ENCODE results near the gene SLC4A4. TPM values are rescaled to one million over a fixed set of nuclear protein-coding genes. Genes with fewer than 3 reads are reported as not detected.

Gene SLC4A4
- total and polyA plus RNA-seq, 8 donors: 17.0 to 55.9 (median 46.0) TPM

- TF ChIP-seq CTCF (IDR thresholded peaks at IDR 0.05): no peak
- DNase-seq: no peak
- intact Hi-C loops (cut with DNase I): no loop called here
Observed at GRCh38 chr4:71599578-71599977, 260.8 kb downstream of the SLC4A4 start.

GRCh38 chr4:71602289-71602900, 263.6 kb downstream of the SLC4A4 start:
- intact Hi-C loops (cut with DNase I): no loop called here

More at GRCh38 chr4:71599578-71599977, 260.8 kb downstream of the SLC4A4 start:
- Histone ChIP-seq H3K4me1 (no peaks in the 10 kb centered on the region), H3K27ac (no peak overlapping the region), H3K4me3 (no peak overlapping the region), H3K9me3 (no peaks in the 10 kb centered on the region), H3K27me3 (no peaks in the 10 kb centered on the region), H3K36me3 (no peaks in the 10 kb centered on the region)
- no peak for ATAC-seq

GRCh38 chr4:71604785-71605184, 266.0 kb downstream of the SLC4A4 start:
- H3K4me3 ChIP-seq: no peak overlapping the region
- ATAC-seq: no peak
- H3K27me3 ChIP-seq: no peaks in the 10 kb centered on the region
- no peak overlapping the region for H3K27ac ChIP-seq
- TF ChIP-seq CTCF (IDR thresholded peaks at IDR 0.05): no peak
- no peak for DNase-seq
- intact Hi-C loops (cut with DNase I): no loop called here
- H3K4me1 ChIP-seq: no peaks in the 10 kb centered on the region
- H3K9me3 ChIP-seq: no peaks in the 10 kb centered on the region
- no peaks in the 10 kb centered on the region for H3K36me3 ChIP-seq

More at GRCh38 chr4:71602289-71602900, 263.6 kb downstream of the SLC4A4 start:
- no peak overlapping the region for H3K27ac ChIP-seq
- no peaks in the 10 kb centered on the region for H3K27me3 ChIP-seq
- DNase-seq (no peak), ATAC-seq (no peak)
- no peaks in the 10 kb centered on the region for H3K9me3 ChIP-seq
- no peaks in the 10 kb centered on the region for H3K36me3 ChIP-seq
- TF ChIP-seq CTCF (IDR thresholded peaks at IDR 0.05): no peak
- no peak overlapping the region for H3K4me3 ChIP-seq
- H3K4me1 ChIP-seq: no peaks in the 10 kb centered on the region

GRCh38 chr4:71607109-71607508, 268.3 kb downstream of the SLC4A4 start:
- no peaks in the 10 kb centered on the region for H3K9me3 ChIP-seq
- no peaks in the 10 kb centered on the region for H3K4me1 ChIP-seq
- no peak for ATAC-seq
- no peak for TF ChIP-seq CTCF (IDR thresholded peaks at IDR 0.05)
- no peaks in the 10 kb centered on the region for H3K36me3 ChIP-seq
- no peaks in the 10 kb centered on the region for H3K27me3 ChIP-seq
- no peak overlapping the region for H3K4me3 ChIP-seq
- DNase-seq: no peak
- intact Hi-C loops (cut with DNase I): no loop called here
- peak overlapping the region; percentile 53 to 61 for H3K27ac ChIP-seq

GRCh38 chr4:71607780-71608677, 269.2 kb downstream of the SLC4A4 start:
- peak; percentile 90 for ATAC-seq
- no peak for DNase-seq
- H3K4me3 ChIP-seq: no peak overlapping the region
- no peaks in the 10 kb centered on the region for H3K4me1 ChIP-seq
- intact Hi-C loops (cut with DNase I): no loop called here
- no peaks in the 10 kb centered on the region for H3K27me3 ChIP-seq
- no peaks in the 10 kb centered on the region for H3K36me3 ChIP-seq
- no peak for TF ChIP-seq CTCF (IDR thresholded peaks at IDR 0.05)
- peak overlapping the region; percentile 56 to 61 for H3K27ac ChIP-seq
- H3K9me3 ChIP-seq: no peaks in the 10 kb centered on the region

Measured in left lung (tissue), 10 donors.